ENCODE measurements around the gene ZCWPW2. TPM values are rescaled to one million over a fixed set of nuclear protein-coding genes. Genes with fewer than 3 reads are reported as not detected.

Gene ZCWPW2
- total and polyA plus RNA-seq, 9 of the 15 experiments (the other 6 are each of a cell fraction or from before 2014, with no cell fraction given), result 0.10 to 0.77 (median 0.44) TPM

DNA sequence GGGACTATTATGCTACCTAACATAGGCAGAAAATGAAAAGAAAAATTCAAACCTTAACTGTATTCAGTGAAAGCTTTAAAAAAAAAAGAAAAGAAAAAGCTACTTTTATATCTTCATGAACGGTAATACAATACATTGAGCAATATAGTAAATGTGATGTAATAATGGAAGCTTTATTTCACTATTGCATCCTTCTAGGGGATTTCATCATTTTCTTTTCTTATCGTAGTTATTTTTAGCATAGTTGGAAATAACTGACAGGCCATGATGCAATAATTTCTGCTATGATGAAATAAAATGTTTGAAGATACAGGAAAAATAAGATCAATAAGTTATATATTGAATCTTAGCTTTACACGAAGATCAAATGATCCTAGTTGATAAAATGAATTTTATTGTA is 40.3 kb upstream of the ZCWPW2 start (continued):
- TF ChIP-seq SRSF3 (IDR thresholded peaks at IDR 0.05; ENCODE audit: insufficient read depth, low read length) (no peak), ZNF274 (IDR thresholded peaks at IDR 0.05; ENCODE audit: borderline replicate concordance, low read depth, low read length) (no peak), ZBTB2 (IDR thresholded peaks at IDR 0.05) (no peak), SOX6 (IDR thresholded peaks at IDR 0.05) (0 out of 2 replicates have a peak, but pooled peaks have one; percentile 27), BDP1 (IDR thresholded peaks at IDR 0.05; ENCODE audit: insufficient read depth, insufficient read length) (no peak), TAF7 (tag; IDR thresholded peaks at IDR 0.05) (no peak), MYBL2 (IDR thresholded peaks at IDR 0.05; ENCODE audit: low read depth) (no peak), MYBL2 (CRISPR knock-in tag; IDR thresholded peaks at IDR 0.05; ENCODE audit: borderline replicate concordance) (no peak), ZSCAN32 (CRISPR knock-in tag; IDR thresholded peaks at IDR 0.05) (peak; percentile 81), ZBTB40 (IDR thresholded peaks at IDR 0.05) (no peak), ZBTB40 (CRISPR knock-in tag; IDR thresholded peaks at IDR 0.05) (no peak), ZNF551 (CRISPR knock-in tag; IDR thresholded peaks at IDR 0.05) (no peak)
- TF ChIP-seq, protein P1, sequence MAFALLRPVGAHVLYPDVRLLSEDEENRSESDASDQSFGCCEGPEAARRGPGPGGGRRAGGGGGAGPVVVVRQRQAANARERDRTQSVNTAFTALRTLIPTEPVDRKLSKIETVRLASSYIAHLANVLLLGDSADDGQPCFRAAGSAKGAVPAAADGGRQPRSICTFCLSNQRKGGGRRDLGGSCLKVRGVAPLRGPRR (CRISPR knock-in tag; IDR thresholded peaks at IDR 0.05), result no peak
- TF ChIP-seq, protein P2, sequence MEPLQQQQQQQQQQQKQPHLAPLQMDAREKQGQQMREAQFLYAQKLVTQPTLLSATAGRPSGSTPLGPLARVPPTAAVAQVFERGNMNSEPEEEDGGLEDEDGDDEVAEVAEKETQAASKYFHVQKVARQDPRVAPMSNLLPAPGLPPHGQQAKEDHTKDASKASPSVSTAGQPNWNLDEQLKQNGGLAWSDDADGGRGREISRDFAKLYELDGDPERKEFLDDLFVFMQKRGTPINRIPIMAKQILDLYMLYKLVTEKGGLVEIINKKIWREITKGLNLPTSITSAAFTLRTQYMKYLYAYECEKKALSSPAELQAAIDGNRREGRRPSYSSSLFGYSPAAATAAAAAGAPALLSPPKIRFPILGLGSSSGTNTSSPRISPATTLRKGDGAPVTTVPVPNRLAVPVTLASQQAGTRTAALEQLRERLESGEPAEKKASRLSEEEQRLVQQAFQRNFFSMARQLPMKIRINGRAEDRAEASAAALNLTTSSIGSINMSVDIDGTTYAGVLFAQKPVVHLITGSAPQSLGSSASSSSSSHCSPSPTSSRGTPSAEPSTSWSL (CRISPR knock-in tag; IDR thresholded peaks at IDR 0.05; ENCODE audit: borderline replicate concordance), result no peak
- TF ChIP-seq, protein P3, sequence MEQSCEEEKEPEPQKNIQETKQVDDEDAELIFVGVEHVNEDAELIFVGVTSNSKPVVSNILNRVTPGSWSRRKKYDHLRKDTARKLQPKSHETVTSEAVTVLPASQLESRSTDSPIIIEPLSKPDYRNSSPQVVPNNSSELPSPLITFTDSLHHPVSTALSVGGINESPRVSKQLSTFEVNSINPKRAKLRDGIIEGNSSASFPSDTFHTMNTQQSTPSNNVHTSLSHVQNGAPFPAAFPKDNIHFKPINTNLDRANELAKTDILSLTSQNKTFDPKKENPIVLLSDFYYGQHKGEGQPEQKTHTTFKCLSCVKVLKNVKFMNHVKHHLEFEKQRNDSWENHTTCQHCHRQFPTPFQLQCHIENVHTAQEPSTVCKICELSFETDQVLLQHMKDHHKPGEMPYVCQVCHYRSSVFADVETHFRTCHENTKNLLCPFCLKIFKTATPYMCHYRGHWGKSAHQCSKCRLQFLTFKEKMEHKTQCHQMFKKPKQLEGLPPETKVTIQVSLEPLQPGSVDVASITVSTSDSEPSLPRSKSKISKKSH (CRISPR knock-in tag; IDR thresholded peaks at IDR 0.05), result no peak
